Esophagus (tissue), 2 donors: Measurements from ENCODE around the gene PLAU. TPM values are rescaled to one million over a fixed set of nuclear protein-coding genes. Genes with fewer than 3 reads are reported as not detected.
"Not testable (repeated sequence)": the region's sequence is repeated elsewhere in the genome, so short reads cannot be mapped to it uniquely, and the experiment has no call there.

Experiments used
- H3K27ac ChIP-seq, 2 donors: one replicate each; pipeline ENCODE4 v1.5.1; 2013; ENCODE audit warnings: low read depth in 2 of 2, mild to moderate bottlenecking in 2 of 2, inconsistent platforms in 1 of 2, low read length in 1 of 2, moderate library complexity in 1 of 2
- H3K27me3 ChIP-seq, 2 donors: one replicate each; pipeline ENCODE4 v1.6.1; 2013; ENCODE audit warnings: low read length in 2 of 2, control low read depth in 1 of 2, mild to moderate bottlenecking in 1 of 2; ENCODE audit not compliant: insufficient read depth in 2 of 2, control insufficient read depth in 1 of 2
- H3K36me3 ChIP-seq, 2 donors: one replicate each; pipeline ENCODE4 v1.6.1; 2013; ENCODE audit warnings: low read length in 1 of 2; ENCODE audit not compliant: control insufficient read depth in 2 of 2, insufficient read depth in 2 of 2
- H3K4me1 ChIP-seq, 2 donors: one replicate each; pipeline ENCODE4 v1.6.1; 2013; ENCODE audit warnings: low read length in 1 of 2; ENCODE audit not compliant: control insufficient read depth in 2 of 2, insufficient read depth in 2 of 2
- H3K4me3 ChIP-seq, 2 donors: one replicate each; pipeline ENCODE4 v1.5.1; 2013; ENCODE audit warnings: low read length in 2 of 2, mild to moderate bottlenecking in 2 of 2, low read depth in 1 of 2, moderate library complexity in 1 of 2
- H3K9me3 ChIP-seq, 2 donors: one replicate each; pipeline ENCODE4 v1.6.1; 2013; ENCODE audit warnings: mild to moderate bottlenecking in 2 of 2, low read depth in 1 of 2, low read length in 1 of 2, moderate library complexity in 1 of 2; ENCODE audit not compliant: control insufficient read depth in 2 of 2, insufficient read depth in 1 of 2
- WGBS, 2 donors: extraction: QIAGEN DNeasy Blood & Tissue Kit; methylation state at CpG; one replicate each; pipeline ENCODE4 v1.1.7; 2013; 5-methylcytosine and 5-hydroxymethylcytosine counted together
- polyA plus RNA-seq, 2 donors: library from polyadenylated mRNA; stranded (reverse); fragments of 200-250 nt; gene quantifications; one replicate each; pipeline ENCODE4 v1.2.3, GENCODE V29; 2013
- donor health status: healthy with polysubstance abuse.
- donor health status: Bipolar disorder and iron deficiency.

Gene PLAU
- polyA plus RNA-seq, 2 donors = 7.0 to 13.7 TPM

- H3K27me3 ChIP-seq = no peaks in the 10 kb centered on the region
- H3K4me3 ChIP-seq = no peak overlapping the region
- peak overlapping the region; percentile 97 to 99 for H3K27ac ChIP-seq
- no peaks in the 10 kb centered on the region for H3K36me3 ChIP-seq
- no peaks in the 10 kb centered on the region for H3K9me3 ChIP-seq
- 13 to 21% methylated on average over 4 of the region's 4 CpGs for WGBS, 2 donors
- H3K4me1 ChIP-seq = peaks cover 4 to 11% of the 10 kb centered on the region in 2 donors
Measured at GRCh38 chr10:73886661-73887293, 24.2 kb upstream of the PLAU start.

- Histone ChIP-seq H3K9me3 (no peaks in the 10 kb centered on the region), H3K36me3 (no peaks in the 10 kb centered on the region), H3K4me1 (peaks cover 4 to 11% of the 10 kb centered on the region in 2 donors), H3K27me3 (no peaks in the 10 kb centered on the region), H3K4me3 (no peak overlapping the region), H3K27ac (peak overlapping the region; percentile 97 to 99)
- WGBS, 2 donors = 24 to 38% methylated on average over 12 of the region's 12 CpGs
Measured at GRCh38 chr10:73887294-73888039, 23.5 kb upstream of the PLAU start.

- WGBS, 2 donors = 45 to 48% methylated on average over 5 of the region's 5 CpGs
- Histone ChIP-seq H3K36me3 (no peaks in the 10 kb centered on the region), H3K9me3 (no peaks in the 10 kb centered on the region), H3K27me3 (no peaks in the 10 kb centered on the region), H3K4me1 (peaks cover 4 to 15% of the 10 kb centered on the region in 2 donors), H3K4me3 (no peak overlapping the region), H3K27ac (peak overlapping the region; percentile 97 to 99)
Measured at GRCh38 chr10:73888514-73888913, 22.4 kb upstream of the PLAU start.

GRCh38 chr10:73889014-73889413 is 21.9 kb upstream of the PLAU start:
- no peak overlapping the region for H3K4me3 ChIP-seq
- H3K36me3 ChIP-seq = no peaks in the 10 kb centered on the region
- WGBS, 2 donors = 33 to 50% methylated on average over 7 of the region's 7 CpGs
- H3K4me1 ChIP-seq = peaks cover 4 to 15% of the 10 kb centered on the region in 2 donors
- peak overlapping the region; percentile 97 to 99 for H3K27ac ChIP-seq
- no peaks in the 10 kb centered on the region for H3K27me3 ChIP-seq
- no peaks in the 10 kb centered on the region for H3K9me3 ChIP-seq

GRCh38 chr10:73889416-73889815 is 21.5 kb upstream of the PLAU start:
- H3K4me3 ChIP-seq, H3K9me3 ChIP-seq, H3K36me3 ChIP-seq, H3K27me3 ChIP-seq: not testable (repeated sequence)
- 41 to 52% methylated on average over 3 of the region's 3 CpGs for WGBS, 2 donors
- H3K4me1 ChIP-seq = peaks cover 4 to 15% of the 10 kb centered on the region in 2 donors
- H3K27ac ChIP-seq = peak overlapping the region; percentile 78 to 97

GRCh38 chr10:73890261-73890660 is 20.7 kb upstream of the PLAU start:
- Histone ChIP-seq H3K27me3 (no peaks in the 10 kb centered on the region), H3K27ac (no peak overlapping the region), H3K36me3 (no peaks in the 10 kb centered on the region), H3K4me1 (peaks cover 4 to 17% of the 10 kb centered on the region in 2 donors), H3K4me3 (no peak overlapping the region), H3K9me3 (no peaks in the 10 kb centered on the region)
- 92 to 93% methylated on average over 5 of the region's 5 CpGs for WGBS, 2 donors

- not testable (repeated sequence) for H3K4me3 ChIP-seq, H3K36me3 ChIP-seq, H3K9me3 ChIP-seq, H3K27ac ChIP-seq, H3K27me3 ChIP-seq
- H3K4me1 ChIP-seq = peaks cover 4 to 17% of the 10 kb centered on the region in 2 donors
- 63 to 80% methylated on average over 3 of the region's 3 CpGs for whole genome bisulfite sequencing, 2 donors
Measured at GRCh38 chr10:73890830-73891229, 20.1 kb upstream of the PLAU start.

GRCh38 chr10:73891540-73891939 is 19.4 kb upstream of the PLAU start:
- 70 to 75% methylated on average over 5 of the region's 5 CpGs for WGBS, 2 donors
- Histone ChIP-seq H3K27ac (no peak overlapping the region), H3K4me1 (peaks cover 4 to 17% of the 10 kb centered on the region in 2 donors), H3K9me3 (no peaks in the 10 kb centered on the region), H3K4me3 (no peak overlapping the region), H3K36me3 (no peaks in the 10 kb centered on the region), H3K27me3 (no peaks in the 10 kb centered on the region)

GRCh38 chr10:73892310-73893030 is 18.5 kb upstream of the PLAU start:
- Histone ChIP-seq H3K27ac (no peak overlapping the region), H3K36me3 (no peaks in the 10 kb centered on the region)
- WGBS, 2 donors = 73 to 78% methylated on average over 10 of the region's 10 CpGs

More at GRCh38 chr10:73892310-73893030, 18.5 kb upstream of the PLAU start:
- H3K9me3 ChIP-seq = no peaks in the 10 kb centered on the region
- H3K27me3 ChIP-seq = no peaks in the 10 kb centered on the region
- no peak overlapping the region for H3K4me3 ChIP-seq
- peaks cover under 1 to 17% of the 10 kb centered on the region in 2 donors for H3K4me1 ChIP-seq
